Osteocyte (in vitro differentiated cells): ENCODE data around the gene WNT9B. TPM values are rescaled to one million over a fixed set of nuclear protein-coding genes. Genes with fewer than 3 reads are reported as not detected.
"Not testable (repeated sequence)": the region's sequence is repeated elsewhere in the genome, so short reads cannot be mapped to it uniquely, and the experiment has no call there.

Source experiments
- DNase-seq: peaks from one replicate; pipeline ENCODE4 v3.0.0; 2021; ENCODE audit warnings: mixed read lengths; ENCODE audit not compliant: unreplicated experiment; ENCODE audit errors: extremely low spot score
- H3K27ac Mint-ChIP-seq: one replicate; pipeline ENCODE4 v1.8.0; 2021; ENCODE audit warnings: mild to moderate bottlenecking, mixed read lengths; ENCODE audit not compliant: unreplicated experiment
- H3K27me3 Mint-ChIP-seq: one replicate; pipeline ENCODE4 v1.8.0; 2021; ENCODE audit warnings: mixed read lengths; ENCODE audit not compliant: unreplicated experiment
- H3K36me3 Mint-ChIP-seq: one replicate; pipeline ENCODE4 v1.8.0; 2021; ENCODE audit warnings: mixed read lengths; ENCODE audit not compliant: unreplicated experiment
- H3K4me1 Mint-ChIP-seq: one replicate; pipeline ENCODE4 v1.8.0; 2021; ENCODE audit warnings: mixed read lengths; ENCODE audit not compliant: unreplicated experiment
- H3K4me3 Mint-ChIP-seq: one replicate; pipeline ENCODE4 v1.8.0; 2021; ENCODE audit warnings: mild to moderate bottlenecking, moderate library complexity, mixed read lengths; ENCODE audit not compliant: unreplicated experiment
- H3K9me3 Mint-ChIP-seq: one replicate; pipeline ENCODE4 v1.8.0; 2021; ENCODE audit warnings: mixed read lengths; ENCODE audit not compliant: unreplicated experiment
- CTCF ChIP-seq: fragments of 200-600 bp; sonication (generic); IDR thresholded peaks from 2 replicates; pipeline ENCODE4 v1.5.0; 2021; ENCODE audit warnings: antibody characterized with exemption, mild to moderate bottlenecking, moderate library complexity
- total RNA-seq: library from RNA; stranded (reverse); gene quantifications from 2 replicates; pipeline ENCODE4 v1.2.1, GENCODE V29; 2021

WNT9B gene
- total RNA-seq, 1 donor from 2014 or later: not detected

GRCh38 chr17:46916623-46917022 is 65.2 kb downstream of the WNT9B start:
- no peak for DNase-seq
- Mint-ChIP-seq H3K4me1 (no peaks in the 10 kb centered on the region), H3K4me3 (no peak overlapping the region), H3K9me3 (no peaks in the 10 kb centered on the region), H3K27me3 (peaks cover 8% of the 10 kb centered on the region), H3K27ac (no peak overlapping the region), H3K36me3 (no peaks in the 10 kb centered on the region)
- no peak for TF ChIP-seq CTCF

- TF ChIP-seq CTCF: no peak
- Mint-ChIP-seq H3K27me3 (peaks cover 8% of the 10 kb centered on the region), H3K27ac (no peak overlapping the region), H3K9me3 (no peaks in the 10 kb centered on the region), H3K4me3 (no peak overlapping the region), H3K36me3 (no peaks in the 10 kb centered on the region), H3K4me1 (no peaks in the 10 kb centered on the region)
- no peak for DNase-seq
Observed at GRCh38 chr17:46917041-46917440, 65.7 kb downstream of the WNT9B start.

GRCh38 chr17:46917516-46917915 is 66.1 kb downstream of the WNT9B start:
- DNase-seq: no peak
- no peaks in the 10 kb centered on the region for H3K9me3 Mint-ChIP-seq
- H3K4me1 Mint-ChIP-seq: no peaks in the 10 kb centered on the region
- peaks cover 6% of the 10 kb centered on the region for H3K27me3 Mint-ChIP-seq
- TF ChIP-seq CTCF: no peak
- no peaks in the 10 kb centered on the region for H3K36me3 Mint-ChIP-seq
- no peak overlapping the region for H3K4me3 Mint-ChIP-seq
- H3K27ac Mint-ChIP-seq: no peak overlapping the region

GRCh38 chr17:46921962-46922361 is 70.6 kb downstream of the WNT9B start:
- H3K4me1 Mint-ChIP-seq: peaks cover 27% of the 10 kb centered on the region
- H3K36me3 Mint-ChIP-seq, H3K9me3 Mint-ChIP-seq, DNase-seq, H3K27ac Mint-ChIP-seq, H3K27me3 Mint-ChIP-seq: not testable (repeated sequence)
- H3K4me3 Mint-ChIP-seq: peak overlapping the region; percentile 66

- H3K27me3 Mint-ChIP-seq: no peaks in the 10 kb centered on the region
Observed at GRCh38 chr17:46922487-46922803, 71.1 kb downstream of the WNT9B start.

More at GRCh38 chr17:46922487-46922803, 71.1 kb downstream of the WNT9B start:
- peaks cover 30% of the 10 kb centered on the region for H3K4me1 Mint-ChIP-seq
- TF ChIP-seq CTCF: no peak
- H3K4me3 Mint-ChIP-seq: peak overlapping the region; percentile 84
- H3K9me3 Mint-ChIP-seq: no peaks in the 10 kb centered on the region
- H3K36me3 Mint-ChIP-seq: no peaks in the 10 kb centered on the region
- no peak for DNase-seq
- H3K27ac Mint-ChIP-seq: peak overlapping the region; percentile 100
